ENCODE results near the gene UNC5A. TPM values are rescaled to one million over a fixed set of nuclear protein-coding genes. Genes with fewer than 3 reads are reported as not detected.

Gene UNC5A
- total RNA-seq, 1 donor from 2014 or later: 1.1 TPM

GRCh38 chr5:176774216-176775171 lies 35.9 kb upstream of the UNC5A start:
- H3K36me3 ChIP-seq (ENCODE audit: control insufficient read depth, insufficient read depth, low read length): no peaks in the 10 kb centered on the region
- TF ChIP-seq, protein P1, sequence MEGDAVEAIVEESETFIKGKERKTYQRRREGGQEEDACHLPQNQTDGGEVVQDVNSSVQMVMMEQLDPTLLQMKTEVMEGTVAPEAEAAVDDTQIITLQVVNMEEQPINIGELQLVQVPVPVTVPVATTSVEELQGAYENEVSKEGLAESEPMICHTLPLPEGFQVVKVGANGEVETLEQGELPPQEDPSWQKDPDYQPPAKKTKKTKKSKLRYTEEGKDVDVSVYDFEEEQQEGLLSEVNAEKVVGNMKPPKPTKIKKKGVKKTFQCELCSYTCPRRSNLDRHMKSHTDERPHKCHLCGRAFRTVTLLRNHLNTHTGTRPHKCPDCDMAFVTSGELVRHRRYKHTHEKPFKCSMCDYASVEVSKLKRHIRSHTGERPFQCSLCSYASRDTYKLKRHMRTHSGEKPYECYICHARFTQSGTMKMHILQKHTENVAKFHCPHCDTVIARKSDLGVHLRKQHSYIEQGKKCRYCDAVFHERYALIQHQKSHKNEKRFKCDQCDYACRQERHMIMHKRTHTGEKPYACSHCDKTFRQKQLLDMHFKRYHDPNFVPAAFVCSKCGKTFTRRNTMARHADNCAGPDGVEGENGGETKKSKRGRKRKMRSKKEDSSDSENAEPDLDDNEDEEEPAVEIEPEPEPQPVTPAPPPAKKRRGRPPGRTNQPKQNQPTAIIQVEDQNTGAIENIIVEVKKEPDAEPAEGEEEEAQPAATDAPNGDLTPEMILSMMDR (IDR thresholded peaks at IDR 0.05; ENCODE audit: insufficient read depth, low read length, poor library complexity, severe bottlenecking): no peak
- no peak for DNase-seq (ENCODE audit: low read depth)

DNA sequence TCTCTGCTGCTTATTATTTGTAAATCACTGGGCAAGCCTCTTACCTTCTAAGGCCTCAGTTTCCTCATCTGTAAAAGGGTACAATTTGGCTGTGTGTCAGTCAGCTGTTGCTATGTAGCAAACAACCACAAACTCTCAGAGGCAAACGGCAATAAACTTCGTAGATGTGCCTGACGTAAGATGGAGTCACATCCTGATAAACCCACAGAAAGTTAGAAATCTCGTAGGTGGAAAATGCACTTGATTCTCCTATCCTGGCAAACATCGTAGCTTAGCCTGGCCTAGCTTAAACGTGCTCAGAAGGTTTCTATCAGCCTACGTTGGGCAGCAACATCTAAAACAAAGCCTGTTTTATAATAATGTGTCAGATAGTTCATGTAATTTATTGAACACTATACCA lies 35.0 kb upstream of the UNC5A start:
- Histone ChIP-seq H3K4me3 (ENCODE audit: low read depth, low read length) (no peak overlapping the region), H3K27me3 (ENCODE audit: control insufficient read depth, insufficient read depth, low read length) (peaks cover 3% of the 10 kb centered on the region), H3K36me3 (ENCODE audit: control insufficient read depth, insufficient read depth, low read length) (no peaks in the 10 kb centered on the region)
- TF ChIP-seq, protein P1 (IDR thresholded peaks at IDR 0.05; ENCODE audit: insufficient read depth, low read length, poor library complexity, severe bottlenecking): no peak
- no peak for DNase-seq (ENCODE audit: low read depth)

More at GRCh38 chr5:176774216-176775171, 35.9 kb upstream of the UNC5A start:
- H3K4me3 ChIP-seq (ENCODE audit: low read depth, low read length): no peak overlapping the region
- H3K27me3 ChIP-seq (ENCODE audit: control insufficient read depth, insufficient read depth, low read length): peaks cover 3% of the 10 kb centered on the region

DNA sequence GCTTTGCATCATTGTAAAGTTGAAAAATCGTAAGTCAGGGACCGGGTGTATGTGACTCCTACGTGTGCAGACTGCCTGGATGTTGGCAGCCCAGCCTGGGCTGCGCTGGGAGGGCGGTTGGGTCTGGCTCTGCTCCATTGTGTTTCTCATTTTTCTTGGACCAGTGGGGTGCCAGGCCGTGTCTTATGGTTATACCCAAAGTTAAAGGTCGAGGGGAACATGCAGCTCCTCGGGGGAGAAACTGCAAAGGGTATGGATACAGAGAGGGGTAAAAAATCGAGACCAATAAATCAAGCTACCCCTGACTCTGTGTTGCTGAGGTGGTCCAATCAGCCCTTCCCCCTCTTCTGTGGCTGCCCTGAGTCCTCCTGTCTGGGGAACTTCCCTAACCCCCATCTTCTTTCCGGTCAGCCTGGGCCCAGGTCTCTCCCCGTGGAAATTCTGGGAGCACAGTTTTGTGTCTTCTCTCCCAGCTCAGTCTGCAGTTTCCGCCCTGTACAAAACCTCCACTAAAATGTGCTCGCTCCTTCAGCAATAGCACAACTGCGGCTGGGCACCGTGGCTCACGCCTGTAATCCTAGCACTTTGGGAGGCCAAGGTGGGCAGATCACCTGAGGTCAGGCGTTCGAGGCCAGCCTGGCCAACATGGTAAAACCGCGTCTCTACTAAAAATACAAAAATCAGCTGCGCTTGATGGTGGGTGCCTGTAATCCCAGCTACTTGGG lies 34.1 kb upstream of the UNC5A start:
- no peak for DNase-seq (ENCODE audit: low read depth)
- H3K27me3 ChIP-seq (ENCODE audit: control insufficient read depth, insufficient read depth, low read length): peaks cover 3% of the 10 kb centered on the region
- H3K36me3 ChIP-seq (ENCODE audit: control insufficient read depth, insufficient read depth, low read length): no peaks in the 10 kb centered on the region
- TF ChIP-seq, protein P1 (IDR thresholded peaks at IDR 0.05; ENCODE audit: insufficient read depth, low read length, poor library complexity, severe bottlenecking): no peak
- no peak overlapping the region for H3K4me3 ChIP-seq (ENCODE audit: low read depth, low read length)

DNA sequence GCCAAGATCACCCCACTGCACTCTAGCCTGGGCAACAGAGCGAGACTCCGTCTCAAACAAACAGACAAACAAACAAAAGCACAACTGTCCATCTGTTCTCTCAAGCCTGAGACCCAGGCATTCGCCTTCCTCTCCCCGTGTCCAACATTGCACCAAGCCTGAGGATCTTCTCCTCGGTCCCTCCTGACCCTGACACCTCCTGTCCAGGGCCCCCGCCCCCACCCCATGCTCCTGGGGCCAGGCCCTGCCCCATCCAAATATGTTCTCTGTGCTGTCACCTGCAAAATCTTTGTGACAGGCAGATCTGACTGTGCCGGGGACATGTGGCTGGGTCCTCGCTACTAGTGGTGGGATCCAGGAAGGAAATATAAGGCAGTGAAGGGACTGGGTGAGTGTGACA lies 33.4 kb upstream of the UNC5A start:
- TF ChIP-seq, protein P1 (IDR thresholded peaks at IDR 0.05; ENCODE audit: insufficient read depth, low read length, poor library complexity, severe bottlenecking): no peak
- H3K36me3 ChIP-seq (ENCODE audit: control insufficient read depth, insufficient read depth, low read length): no peaks in the 10 kb centered on the region
- DNase-seq (ENCODE audit: low read depth): no peak
- peaks cover 3% of the 10 kb centered on the region for H3K27me3 ChIP-seq (ENCODE audit: control insufficient read depth, insufficient read depth, low read length)
- no peak overlapping the region for H3K4me3 ChIP-seq (ENCODE audit: low read depth, low read length)

GRCh38 chr5:176778921-176779465 lies 31.4 kb upstream of the UNC5A start:
- TF ChIP-seq, protein P1 (IDR thresholded peaks at IDR 0.05; ENCODE audit: insufficient read depth, low read length, poor library complexity, severe bottlenecking): no peak

More at GRCh38 chr5:176778921-176779465, 31.4 kb upstream of the UNC5A start:
- Histone ChIP-seq H3K27me3 (ENCODE audit: control insufficient read depth, insufficient read depth, low read length) (peaks cover 3% of the 10 kb centered on the region), H3K4me3 (ENCODE audit: low read depth, low read length) (no peak overlapping the region), H3K36me3 (ENCODE audit: control insufficient read depth, insufficient read depth, low read length) (no peaks in the 10 kb centered on the region)
- DNase-seq (ENCODE audit: low read depth): no peak
